ENCODE data around the gene ZNF445. TPM values are rescaled to one million over a fixed set of nuclear protein-coding genes. Genes with fewer than 3 reads are reported as not detected.
"Not testable (repeated sequence)": the region's sequence is repeated elsewhere in the genome, so short reads cannot be mapped to it uniquely, and the experiment has no call there.

ZNF445 gene
- total RNA-seq, 4 donors from 2014 or later: 5.3 to 35.6 (median 19.8) TPM

- intact Hi-C loops (cut with DNase I; ENCODE audit: low total_unique reads): no loop called here
- Histone ChIP-seq H3K27me3 (no peaks in the 10 kb centered on the region), H3K36me3 (no peaks in the 10 kb centered on the region), H3K9me3 (no peaks in the 10 kb centered on the region), H3K4me3 (no peak overlapping the region), H3K27ac (no peak overlapping the region), H3K4me1 (no peaks in the 10 kb centered on the region)
- no peak for TF ChIP-seq POLR2A (IDR thresholded peaks at IDR 0.05)
- TF ChIP-seq, protein P1, sequence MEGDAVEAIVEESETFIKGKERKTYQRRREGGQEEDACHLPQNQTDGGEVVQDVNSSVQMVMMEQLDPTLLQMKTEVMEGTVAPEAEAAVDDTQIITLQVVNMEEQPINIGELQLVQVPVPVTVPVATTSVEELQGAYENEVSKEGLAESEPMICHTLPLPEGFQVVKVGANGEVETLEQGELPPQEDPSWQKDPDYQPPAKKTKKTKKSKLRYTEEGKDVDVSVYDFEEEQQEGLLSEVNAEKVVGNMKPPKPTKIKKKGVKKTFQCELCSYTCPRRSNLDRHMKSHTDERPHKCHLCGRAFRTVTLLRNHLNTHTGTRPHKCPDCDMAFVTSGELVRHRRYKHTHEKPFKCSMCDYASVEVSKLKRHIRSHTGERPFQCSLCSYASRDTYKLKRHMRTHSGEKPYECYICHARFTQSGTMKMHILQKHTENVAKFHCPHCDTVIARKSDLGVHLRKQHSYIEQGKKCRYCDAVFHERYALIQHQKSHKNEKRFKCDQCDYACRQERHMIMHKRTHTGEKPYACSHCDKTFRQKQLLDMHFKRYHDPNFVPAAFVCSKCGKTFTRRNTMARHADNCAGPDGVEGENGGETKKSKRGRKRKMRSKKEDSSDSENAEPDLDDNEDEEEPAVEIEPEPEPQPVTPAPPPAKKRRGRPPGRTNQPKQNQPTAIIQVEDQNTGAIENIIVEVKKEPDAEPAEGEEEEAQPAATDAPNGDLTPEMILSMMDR (IDR thresholded peaks at IDR 0.05): no peak
- no peak for DNase-seq
These were observed 7.6 kb downstream of the ZNF445 start for GRCh38 chr3:44469914-44470313.

GRCh38 chr3:44468572-44469520 is 8.6 kb downstream of the ZNF445 start:
- H3K27ac ChIP-seq: no peak overlapping the region
- no peaks in the 10 kb centered on the region for H3K36me3 ChIP-seq
- no peaks in the 10 kb centered on the region for H3K4me1 ChIP-seq
- no peak overlapping the region for H3K4me3 ChIP-seq
- TF ChIP-seq, protein P1 (IDR thresholded peaks at IDR 0.05): no peak
- TF ChIP-seq POLR2A (IDR thresholded peaks at IDR 0.05): no peak
- no peaks in the 10 kb centered on the region for H3K27me3 ChIP-seq
- no peaks in the 10 kb centered on the region for H3K9me3 ChIP-seq
- no peak for DNase-seq
- intact Hi-C loops (cut with DNase I; ENCODE audit: low total_unique reads): no loop called here

DNA sequence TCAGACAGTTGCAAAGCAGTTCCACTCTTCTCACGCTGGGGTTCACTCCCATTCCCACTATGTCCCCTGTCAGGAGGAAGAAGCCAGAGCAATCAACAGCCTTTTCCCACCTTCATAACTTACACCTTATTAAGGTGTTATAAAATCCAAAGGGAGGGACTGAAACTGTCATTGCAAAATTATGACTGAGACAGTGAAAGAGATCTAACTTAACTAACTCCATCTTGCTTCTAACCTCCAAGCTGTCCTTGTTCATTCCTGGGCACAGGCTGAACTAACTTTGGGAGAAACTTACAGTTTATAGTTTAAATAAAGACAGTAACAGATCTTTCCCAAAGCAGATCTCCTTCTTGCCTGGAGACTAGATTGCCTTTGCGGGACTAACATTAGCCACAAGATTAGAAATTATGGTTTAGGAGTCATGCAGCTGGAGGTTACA is 9.4 kb downstream of the ZNF445 start:
- H3K9me3 ChIP-seq; DNase-seq; intact Hi-C loops (cut with DNase I; ENCODE audit: low total_unique reads); H3K4me1 ChIP-seq; H3K4me3 ChIP-seq; H3K27me3 ChIP-seq; H3K36me3 ChIP-seq; H3K27ac ChIP-seq: not testable (repeated sequence)

DNA sequence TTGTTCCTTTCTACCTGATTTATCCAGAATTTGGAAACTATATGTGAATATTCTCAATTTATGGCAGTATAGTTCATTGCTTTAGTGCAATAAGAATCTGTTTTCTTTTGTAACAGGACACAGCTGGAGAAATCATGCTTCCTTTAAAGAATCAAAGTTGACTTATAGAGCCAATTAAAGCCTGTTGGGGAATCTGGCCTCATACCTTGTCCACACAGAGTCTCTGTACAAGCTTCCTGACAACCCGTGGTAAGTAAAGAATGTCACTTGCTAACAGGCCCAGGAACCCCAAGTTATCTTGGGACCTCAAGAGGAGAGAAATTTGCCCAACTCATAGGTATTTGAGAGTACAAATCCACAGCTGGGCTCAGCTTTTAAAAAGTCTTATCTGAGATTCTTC is 10.2 kb downstream of the ZNF445 start:
- TF ChIP-seq, protein P1 (IDR thresholded peaks at IDR 0.05): no peak
- no peak for TF ChIP-seq POLR2A (IDR thresholded peaks at IDR 0.05)
- Histone ChIP-seq H3K4me1 (no peaks in the 10 kb centered on the region), H3K27me3 (no peaks in the 10 kb centered on the region), H3K4me3 (no peak overlapping the region), H3K27ac (no peak overlapping the region), H3K9me3 (no peaks in the 10 kb centered on the region), H3K36me3 (no peaks in the 10 kb centered on the region)
- intact Hi-C loops (cut with DNase I; ENCODE audit: low total_unique reads): no loop called here
- DNase-seq: no peak

GRCh38 chr3:44464920-44465319 is 12.6 kb downstream of the ZNF445 start:
- DNase-seq; H3K27ac ChIP-seq; H3K4me3 ChIP-seq; H3K36me3 ChIP-seq; intact Hi-C loops (cut with DNase I; ENCODE audit: low total_unique reads); H3K27me3 ChIP-seq; H3K4me1 ChIP-seq: not testable (repeated sequence)
- peaks cover 0 to 11% of the 10 kb centered on the region in 2 donors for H3K9me3 ChIP-seq

DNA sequence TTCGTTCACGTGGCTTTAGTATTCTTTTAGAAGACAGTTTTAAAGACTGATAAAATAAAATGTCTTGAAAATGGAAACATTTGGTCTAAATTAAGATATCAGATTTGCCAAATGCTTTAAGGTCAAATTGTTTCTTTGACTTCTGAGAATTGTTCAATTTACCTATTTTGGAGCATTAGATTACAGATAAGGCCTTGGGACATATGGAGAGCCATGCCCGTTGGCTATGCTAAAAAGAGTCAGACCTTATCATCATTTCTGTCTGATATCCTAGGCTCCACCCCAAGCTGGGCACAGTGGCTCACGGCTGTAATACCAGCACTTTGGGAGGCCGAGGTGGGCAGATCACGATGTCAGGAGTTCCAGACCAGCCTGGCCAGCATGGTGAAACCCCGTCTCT is 13.0 kb downstream of the ZNF445 start:
- H3K4me1 ChIP-seq: no peaks in the 10 kb centered on the region
- intact Hi-C loops (cut with DNase I; ENCODE audit: low total_unique reads): no loop called here
- no peak for TF ChIP-seq POLR2A (IDR thresholded peaks at IDR 0.05)
- TF ChIP-seq, protein P1 (IDR thresholded peaks at IDR 0.05): no peak
- no peak for DNase-seq
- no peak overlapping the region for H3K4me3 ChIP-seq
- no peaks in the 10 kb centered on the region for H3K36me3 ChIP-seq
- H3K27me3 ChIP-seq: no peaks in the 10 kb centered on the region
- peaks cover 0 to 11% of the 10 kb centered on the region in 2 donors for H3K9me3 ChIP-seq
- no peak overlapping the region for H3K27ac ChIP-seq

DNA sequence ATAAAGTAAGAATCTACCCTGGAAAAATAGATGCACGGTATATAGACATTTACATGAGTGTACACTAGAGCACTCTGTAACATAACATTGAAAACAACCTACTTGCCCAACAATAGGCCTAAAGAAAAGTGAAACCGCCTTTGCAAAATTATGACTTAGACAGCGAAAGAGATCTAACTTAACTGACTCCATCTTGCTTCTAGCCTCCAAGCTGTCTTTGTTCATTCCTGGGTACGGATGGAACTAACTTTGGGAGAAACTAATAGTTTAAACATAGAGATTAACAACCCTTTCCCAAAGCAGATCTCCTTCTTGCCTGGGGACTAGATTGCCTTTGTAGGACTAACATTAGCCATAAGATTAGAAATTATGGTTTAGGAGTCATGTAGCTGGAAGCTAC is 17.4 kb downstream of the ZNF445 start:
- H3K36me3 ChIP-seq; DNase-seq; H3K4me1 ChIP-seq; H3K27ac ChIP-seq; H3K27me3 ChIP-seq; intact Hi-C loops (cut with DNase I; ENCODE audit: low total_unique reads); H3K4me3 ChIP-seq: not testable (repeated sequence)
- peaks cover 0 to 11% of the 10 kb centered on the region in 2 donors for H3K9me3 ChIP-seq

Data from uterus (tissue), 4 donors.